ENCODE data around the gene EPHB1. TPM values are rescaled to one million over a fixed set of nuclear protein-coding genes. Genes with fewer than 3 reads are reported as not detected.

The EPHB1 gene
- total RNA-seq, 1 experiment from 2014 or later = 0.86 TPM

- TF ChIP-seq, protein P1, sequence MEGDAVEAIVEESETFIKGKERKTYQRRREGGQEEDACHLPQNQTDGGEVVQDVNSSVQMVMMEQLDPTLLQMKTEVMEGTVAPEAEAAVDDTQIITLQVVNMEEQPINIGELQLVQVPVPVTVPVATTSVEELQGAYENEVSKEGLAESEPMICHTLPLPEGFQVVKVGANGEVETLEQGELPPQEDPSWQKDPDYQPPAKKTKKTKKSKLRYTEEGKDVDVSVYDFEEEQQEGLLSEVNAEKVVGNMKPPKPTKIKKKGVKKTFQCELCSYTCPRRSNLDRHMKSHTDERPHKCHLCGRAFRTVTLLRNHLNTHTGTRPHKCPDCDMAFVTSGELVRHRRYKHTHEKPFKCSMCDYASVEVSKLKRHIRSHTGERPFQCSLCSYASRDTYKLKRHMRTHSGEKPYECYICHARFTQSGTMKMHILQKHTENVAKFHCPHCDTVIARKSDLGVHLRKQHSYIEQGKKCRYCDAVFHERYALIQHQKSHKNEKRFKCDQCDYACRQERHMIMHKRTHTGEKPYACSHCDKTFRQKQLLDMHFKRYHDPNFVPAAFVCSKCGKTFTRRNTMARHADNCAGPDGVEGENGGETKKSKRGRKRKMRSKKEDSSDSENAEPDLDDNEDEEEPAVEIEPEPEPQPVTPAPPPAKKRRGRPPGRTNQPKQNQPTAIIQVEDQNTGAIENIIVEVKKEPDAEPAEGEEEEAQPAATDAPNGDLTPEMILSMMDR (IDR thresholded peaks at IDR 0.05 in 2 of 3, conservative IDR thresholded peaks at IDR 0.05 in 1 of 3; ENCODE audit: borderline replicate concordance in 1 of 3, insufficient read depth in 1 of 3, low read depth in 2 of 3, low read length in 2 of 3) = no peak
- TF ChIP-seq CBX3 (IDR thresholded peaks at IDR 0.05; ENCODE audit: low read depth) (no peak), SP1 (IDR thresholded peaks at IDR 0.05; ENCODE audit: low read depth) (no peak), SIN3A (IDR thresholded peaks at IDR 0.05; ENCODE audit: low read depth) (no peak), ATF3 (IDR thresholded peaks at IDR 0.05) (no peak), ZNF274 (IDR thresholded peaks at IDR 0.05; ENCODE audit: low read depth, low read length) (no peak), ZBTB33 (IDR thresholded peaks at IDR 0.05; ENCODE audit: extremely low read depth, insufficient replicate concordance, low read length) (no peak)
- TF ChIP-seq, protein P2, sequence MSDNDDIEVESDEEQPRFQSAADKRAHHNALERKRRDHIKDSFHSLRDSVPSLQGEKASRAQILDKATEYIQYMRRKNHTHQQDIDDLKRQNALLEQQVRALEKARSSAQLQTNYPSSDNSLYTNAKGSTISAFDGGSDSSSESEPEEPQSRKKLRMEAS (IDR thresholded peaks at IDR 0.05) = no peak
Measured at GRCh38 chr3:135075157-135075556, 280.1 kb downstream of the EPHB1 start (continued).

- no peaks in the 10 kb centered on the region for H3K79me2 ChIP-seq (ENCODE audit: insufficient read depth, low read length)
- no peaks in the 10 kb centered on the region for H4K20me1 ChIP-seq (ENCODE audit: insufficient read depth)
- no peaks in the 10 kb centered on the region for H3K36me3 ChIP-seq (ENCODE audit: control insufficient read depth in 1 of 2, insufficient read depth in 2 of 2, low read length in 2 of 2)
- no peak for ATAC-seq
- peaks cover 13% of the 10 kb centered on the region; the same call in 1 of the 2 replicates for H3K27me3 ChIP-seq (ENCODE audit: insufficient read depth, low read length)
- H3K4me2 ChIP-seq (ENCODE audit: low read length) = no peak overlapping the region
- H3K4me1 ChIP-seq (ENCODE audit: control insufficient read depth in 1 of 2, insufficient read depth in 2 of 2, low read length in 2 of 2) = no peaks in the 10 kb centered on the region
- no peak overlapping the region for H3K4me3 ChIP-seq (replicated peaks in 1 of 2; ENCODE audit: low read depth in 1 of 2, low read length in 2 of 2)
- H3K27ac ChIP-seq (ENCODE audit: low read depth, low read length) = no peak overlapping the region
- ChIA-PET POLR2A (no interaction called here), CTCF (no interaction called here), RAD21 (ENCODE audit: low non-redundant PET in 1 of 2, low total read pairs in 2 of 2, uncharacterized antibody in 2 of 2, unreplicated experiment in 2 of 2) (no interaction called here)
- H3K9me2 ChIP-seq (ENCODE audit: insufficient read depth) = no peaks in the 10 kb centered on the region
- intact Hi-C loops (cut with micrococcal nuclease) = no loop called here
- no peak for DNase-seq (ENCODE audit: low read depth, low spot score)
- H3K9me3 ChIP-seq (ENCODE audit: control insufficient read depth in 1 of 2, insufficient read depth in 1 of 2, low read depth in 1 of 2, low read length in 2 of 2) = no peaks in the 10 kb centered on the region; a peak in 1 of 4 replicates
- H3K9ac ChIP-seq (ENCODE audit: low read length) = no peak overlapping the region
- H2AFZ ChIP-seq (ENCODE audit: low read depth, low read length, poor library complexity, severe bottlenecking) = no peak overlapping the region
- BruUV-seq (replicated peaks) = no TSS peak
- TF ChIP-seq POLR2A (IDR thresholded peaks at IDR 0.05; ENCODE audit: borderline replicate concordance, extremely low read depth, insufficient read depth, insufficient read length) (no peak), CBX3 (IDR thresholded peaks at IDR 0.05; ENCODE audit: low read depth) (no peak), ZNF274 (IDR thresholded peaks at IDR 0.05; ENCODE audit: low read depth, low read length) (no peak), CEBPB (IDR thresholded peaks at IDR 0.05; ENCODE audit: low read depth) (no peak), POLR2AphosphoS5 (IDR thresholded peaks at IDR 0.05; ENCODE audit: low read depth, low read length) (no peak), EZH2phosphoT487 (IDR thresholded peaks at IDR 0.05; ENCODE audit: borderline replicate concordance) (no peak), TCF7L2 (IDR thresholded peaks at IDR 0.05; ENCODE audit: borderline replicate concordance, extremely low read depth, insufficient read depth, insufficient read length) (no peak), SRF (IDR thresholded peaks at IDR 0.05; ENCODE audit: low read depth) (no peak), SP1 (IDR thresholded peaks at IDR 0.05; ENCODE audit: low read depth) (no peak), FOSL1 (IDR thresholded peaks at IDR 0.05; ENCODE audit: low read depth) (no peak), ATF3 (IDR thresholded peaks at IDR 0.05) (no peak), JUND (IDR thresholded peaks at IDR 0.05) (no peak)
- TF ChIP-seq, protein P1 (IDR thresholded peaks at IDR 0.05 in 2 of 3, conservative IDR thresholded peaks at IDR 0.05 in 1 of 3; ENCODE audit: borderline replicate concordance in 1 of 3, insufficient read depth in 1 of 3, low read depth in 2 of 3, low read length in 2 of 3) = no peak
Measured at GRCh38 chr3:135076341-135076740, 281.3 kb downstream of the EPHB1 start.

Data from HCT116 (cell line).